Upper lobe of left lung (tissue), 4 donors: Measurements from ENCODE around the gene GRIK5.

Experiments used
- EP300 ChIP-seq, 4 donors: sonication (generic); formaldehyde crosslinking; IDR thresholded peaks; one replicate each; pipeline ENCODE4 v1.5.1; 2017; ENCODE audit warnings: antibody characterized with exemption in 4 of 4, control low read depth in 2 of 4
- POLR2A ChIP-seq, 4 donors: fragments of 450-650 bp; IDR thresholded peaks; one replicate each; pipeline ENCODE4 v1.5.1; 2016 to 2017; ENCODE audit warnings: antibody characterized with exemption in 4 of 4, mild to moderate bottlenecking in 2 of 4
- POLR2AphosphoS5 ChIP-seq, 2 donors: sonication (generic); formaldehyde crosslinking; IDR thresholded peaks; one replicate each; pipeline ENCODE4 v1.5.1; 2017; ENCODE audit warnings: antibody characterized with exemption in 2 of 2
- TF ChIP-seq, protein P1 (sequence below), 6 experiments: fragments of 450-650 bp in 4 of 6; fragments of 200-600 bp in 2 of 6; sonication (generic) in 2 of 6; IDR thresholded peaks; one replicate each; pipeline ENCODE4 v1.5.1; 2016 to 2019; ENCODE audit warnings: antibody characterized with exemption in 6 of 6

DNA sequence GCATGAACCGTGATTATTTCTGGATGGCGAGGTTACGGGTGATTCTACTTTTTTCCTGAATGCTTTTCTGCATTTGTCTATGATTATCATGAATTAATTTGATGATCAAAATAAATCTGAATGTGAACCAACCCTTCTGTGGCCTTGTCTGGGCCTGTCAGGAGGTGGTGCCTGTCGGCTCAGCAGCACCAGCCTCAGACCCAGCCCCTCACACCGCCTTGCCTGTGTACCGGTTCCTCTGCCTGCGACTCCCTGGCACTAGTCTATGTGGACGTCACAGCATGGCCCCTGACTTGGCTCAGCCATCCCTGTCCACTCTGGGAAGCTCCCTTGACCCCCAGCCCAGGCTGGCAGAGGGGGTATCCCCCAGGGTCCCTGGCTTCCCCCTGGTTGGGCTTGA is 95.4 kb downstream of the GRIK5 start:
- TF ChIP-seq, protein P1, sequence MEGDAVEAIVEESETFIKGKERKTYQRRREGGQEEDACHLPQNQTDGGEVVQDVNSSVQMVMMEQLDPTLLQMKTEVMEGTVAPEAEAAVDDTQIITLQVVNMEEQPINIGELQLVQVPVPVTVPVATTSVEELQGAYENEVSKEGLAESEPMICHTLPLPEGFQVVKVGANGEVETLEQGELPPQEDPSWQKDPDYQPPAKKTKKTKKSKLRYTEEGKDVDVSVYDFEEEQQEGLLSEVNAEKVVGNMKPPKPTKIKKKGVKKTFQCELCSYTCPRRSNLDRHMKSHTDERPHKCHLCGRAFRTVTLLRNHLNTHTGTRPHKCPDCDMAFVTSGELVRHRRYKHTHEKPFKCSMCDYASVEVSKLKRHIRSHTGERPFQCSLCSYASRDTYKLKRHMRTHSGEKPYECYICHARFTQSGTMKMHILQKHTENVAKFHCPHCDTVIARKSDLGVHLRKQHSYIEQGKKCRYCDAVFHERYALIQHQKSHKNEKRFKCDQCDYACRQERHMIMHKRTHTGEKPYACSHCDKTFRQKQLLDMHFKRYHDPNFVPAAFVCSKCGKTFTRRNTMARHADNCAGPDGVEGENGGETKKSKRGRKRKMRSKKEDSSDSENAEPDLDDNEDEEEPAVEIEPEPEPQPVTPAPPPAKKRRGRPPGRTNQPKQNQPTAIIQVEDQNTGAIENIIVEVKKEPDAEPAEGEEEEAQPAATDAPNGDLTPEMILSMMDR (IDR thresholded peaks at IDR 0.05), result no peak
- no peak for TF ChIP-seq POLR2A (IDR thresholded peaks at IDR 0.05)
- TF ChIP-seq POLR2AphosphoS5 (IDR thresholded peaks at IDR 0.05), result no peak
- no peak for TF ChIP-seq EP300 (IDR thresholded peaks at IDR 0.05)
